Stomach (tissue), 9 donors: Measurements from ENCODE around the gene NOXA1. TPM values are rescaled to one million over a fixed set of nuclear protein-coding genes. Genes with fewer than 3 reads are reported as not detected.
"Not testable (repeated sequence)": the region's sequence is repeated elsewhere in the genome, so short reads cannot be mapped to it uniquely, and the experiment has no call there.

Source experiments
- DNase-seq, 2 donors: peaks; one replicate each; pipeline versions ENCODE4 v3.0.0 to v3.0.0-alpha.2; 2013 to 2019
- H3K27ac ChIP-seq, 5 donors: fragments of 200-600 bp in 4 of 5; sonication (generic) in 4 of 5; one replicate each; pipeline ENCODE4 v1.5.1; 2013 to 2019; ENCODE audit warnings: mild to moderate bottlenecking in 1 of 5, moderate library complexity in 1 of 5
- H3K27me3 ChIP-seq, 3 donors: fragments of 200-600 bp; sonication (generic); one replicate each; pipeline ENCODE4 v1.5.1; 2017 to 2019; ENCODE audit warnings: mixed run types in 1 of 3
- H3K36me3 ChIP-seq, 4 donors: fragments of 200-600 bp; sonication (generic); 1 replicate in 3 of 4; 2 replicates in 1 of 4; pipeline ENCODE4 v1.5.1; 2016 to 2019
- H3K4me1 ChIP-seq, 4 donors: fragments of 200-600 bp; sonication (generic); one replicate each; pipeline ENCODE4 v1.5.1; 2016 to 2019
- H3K4me3 ChIP-seq, 4 donors: fragments of 200-600 bp; sonication (generic) in 3 of 4; one replicate each; pipeline ENCODE4 v1.5.1; 2016 to 2019; ENCODE audit warnings: mild to moderate bottlenecking in 1 of 4
- H3K9me3 ChIP-seq, 4 donors: fragments of 200-600 bp; sonication (generic); one replicate each; pipeline ENCODE4 v1.5.1; 2016 to 2019
- EP300 ChIP-seq: sonication (generic); formaldehyde crosslinking; IDR thresholded peaks from one replicate; pipeline ENCODE4 v1.6.1; 2017; ENCODE audit warnings: antibody characterized with exemption
- POLR2A ChIP-seq, 4 donors: fragments of 450-650 bp; IDR thresholded peaks; one replicate each; pipeline ENCODE4 v1.6.1; 2016; ENCODE audit warnings: antibody characterized with exemption in 4 of 4, control low read depth in 2 of 4, mild to moderate bottlenecking in 1 of 4, moderate library complexity in 1 of 4
- POLR2AphosphoS5 ChIP-seq, 3 donors: sonication (generic); formaldehyde crosslinking; IDR thresholded peaks; one replicate each; pipeline ENCODE4 v1.6.1; 2016; ENCODE audit warnings: antibody characterized with exemption in 3 of 3
- WGBS, 5 donors: extraction: QIAGEN DNeasy Blood & Tissue Kit in 3 of 5; methylation state at CpG; one replicate each; pipeline versions ENCODE4 v1.1.5 to v1.1.7; 2013 to 2018; 5-methylcytosine and 5-hydroxymethylcytosine counted together
- intact Hi-C: fragments of 100-400 bp; cut with DNase I; formaldehyde crosslinking; loops from one replicate; pipeline ENCODE4 v1.15.1; 2023; ENCODE audit warnings: low total_unique reads
- polyA plus RNA-seq, 3 donors: library from polyadenylated mRNA; stranded (reverse); fragments of 200-250 nt; gene quantifications; one replicate each; pipeline ENCODE4 v1.2.3, GENCODE V29; 2013
- total RNA-seq, 5 donors: library from RNA; depleted of rRNA; stranded (reverse); fragments of >200 nt; gene quantifications; one replicate each; pipeline versions ENCODE4 v1.1.0 to v1.2.3, GENCODE V29; 2014 to 2016
- TF ChIP-seq, protein P1 (sequence below), 7 experiments: fragments of 450-650 bp in 4 of 7; fragments of 200-600 bp in 3 of 7; sonication (generic) in 3 of 7; IDR thresholded peaks; one replicate each; pipeline ENCODE4 v1.5.1; 2016 to 2019; ENCODE audit warnings: antibody characterized with exemption in 7 of 7, control low read depth in 2 of 7, mild to moderate bottlenecking in 1 of 7
- donor health status: healthy with polysubstance abuse.
- donor health status: Bipolar disorder and iron deficiency.
- donor health status: healthy.

Gene NOXA1
- total and polyA plus RNA-seq, 8 donors: 3.5 to 43.2 (median 14.7) TPM

DNA sequence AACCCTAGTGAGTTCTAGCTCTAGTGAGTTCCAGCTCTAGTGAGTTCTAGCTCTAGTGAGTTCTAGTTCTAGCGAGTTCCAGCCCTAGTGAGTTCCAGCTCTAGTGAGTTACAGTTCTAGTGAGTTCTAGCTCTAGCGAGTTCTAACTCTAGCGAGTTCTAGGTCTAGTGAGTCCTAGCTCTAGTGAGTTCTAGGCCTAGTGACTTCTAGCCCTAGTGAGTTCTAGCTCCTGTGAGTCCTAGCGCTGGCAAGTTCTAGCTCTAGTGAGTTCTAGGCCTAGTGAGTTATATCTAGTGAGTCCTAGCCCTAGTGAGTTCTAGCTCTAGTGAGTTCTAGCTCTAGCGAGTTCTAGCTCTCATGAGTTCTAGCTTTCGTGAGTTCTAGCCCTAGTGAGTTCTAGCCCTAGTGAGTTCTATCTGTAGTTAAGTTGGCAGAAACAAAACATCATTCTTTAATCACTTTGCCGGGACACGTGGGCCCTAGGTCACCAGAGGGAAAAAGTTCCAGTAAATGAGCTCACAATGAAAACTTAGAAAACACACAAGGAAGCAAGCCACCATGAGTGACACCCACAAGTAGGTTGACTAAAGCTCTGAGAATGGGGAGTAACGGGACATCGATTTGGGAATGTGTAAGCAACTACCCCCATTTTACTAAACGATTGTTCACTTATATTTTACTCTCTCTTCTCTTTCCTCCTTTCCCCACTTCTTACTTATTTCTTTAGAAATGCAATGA, 47.7 kb upstream of the NOXA1 start:
- 94 to 98% (median 97%) methylated on average over 11 of the region's 11 CpGs for WGBS, 5 donors
- peaks cover 0 to 36% (median 23%) of the 10 kb centered on the region in 4 donors for H3K36me3 ChIP-seq

DNA sequence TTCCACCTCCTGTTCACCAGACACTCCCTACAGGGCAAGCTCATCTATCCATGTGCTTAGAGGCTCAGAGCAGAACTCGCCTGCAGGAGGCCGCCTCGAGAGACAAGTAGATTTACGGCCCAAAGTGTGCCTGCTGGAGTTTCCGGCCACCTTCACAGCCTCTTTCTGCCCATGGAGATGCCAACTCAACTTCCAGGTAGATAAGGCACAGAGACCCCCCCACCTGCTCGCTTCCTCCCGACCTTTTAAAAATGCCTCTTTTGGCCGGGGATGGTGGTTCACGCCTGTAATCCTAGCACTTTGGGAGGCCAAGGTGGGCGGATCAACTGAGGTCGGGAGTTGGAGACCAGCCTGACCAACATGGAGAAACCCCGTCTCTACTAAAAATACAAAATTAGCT, 46.8 kb upstream of the NOXA1 start:
- Histone ChIP-seq H3K4me3 (no peak overlapping the region), H3K36me3 (peaks cover 0 to 36% (median 23%) of the 10 kb centered on the region in 4 donors), H3K27me3 (no peaks in the 10 kb centered on the region), H3K9me3 (no peaks in the 10 kb centered on the region), H3K27ac (no peak overlapping the region), H3K4me1 (peaks cover 0 to 2% (median 2%) of the 10 kb centered on the region in 4 donors)
- 93 to 97% (median 96%) methylated on average over 12 of the region's 12 CpGs for WGBS, 5 donors
- intact Hi-C loops: no loop called here
- no peak for DNase-seq
- no peak for TF ChIP-seq POLR2A (IDR thresholded peaks at IDR 0.05)
- TF ChIP-seq, protein P1, sequence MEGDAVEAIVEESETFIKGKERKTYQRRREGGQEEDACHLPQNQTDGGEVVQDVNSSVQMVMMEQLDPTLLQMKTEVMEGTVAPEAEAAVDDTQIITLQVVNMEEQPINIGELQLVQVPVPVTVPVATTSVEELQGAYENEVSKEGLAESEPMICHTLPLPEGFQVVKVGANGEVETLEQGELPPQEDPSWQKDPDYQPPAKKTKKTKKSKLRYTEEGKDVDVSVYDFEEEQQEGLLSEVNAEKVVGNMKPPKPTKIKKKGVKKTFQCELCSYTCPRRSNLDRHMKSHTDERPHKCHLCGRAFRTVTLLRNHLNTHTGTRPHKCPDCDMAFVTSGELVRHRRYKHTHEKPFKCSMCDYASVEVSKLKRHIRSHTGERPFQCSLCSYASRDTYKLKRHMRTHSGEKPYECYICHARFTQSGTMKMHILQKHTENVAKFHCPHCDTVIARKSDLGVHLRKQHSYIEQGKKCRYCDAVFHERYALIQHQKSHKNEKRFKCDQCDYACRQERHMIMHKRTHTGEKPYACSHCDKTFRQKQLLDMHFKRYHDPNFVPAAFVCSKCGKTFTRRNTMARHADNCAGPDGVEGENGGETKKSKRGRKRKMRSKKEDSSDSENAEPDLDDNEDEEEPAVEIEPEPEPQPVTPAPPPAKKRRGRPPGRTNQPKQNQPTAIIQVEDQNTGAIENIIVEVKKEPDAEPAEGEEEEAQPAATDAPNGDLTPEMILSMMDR (IDR thresholded peaks at IDR 0.05): no peak
- TF ChIP-seq POLR2AphosphoS5 (IDR thresholded peaks at IDR 0.05): no peak
- no peak for TF ChIP-seq EP300

More for the DNA sequence above, 47.7 kb upstream of the NOXA1 start:
- intact Hi-C loops: no loop called here
- H3K4me1 ChIP-seq: peaks cover 9 to 11% (median 10%) of the 10 kb centered on the region in 4 donors
- no peaks in the 10 kb centered on the region for H3K9me3 ChIP-seq
- TF ChIP-seq, protein P1 (IDR thresholded peaks at IDR 0.05): no peak
- TF ChIP-seq EP300 (no peak), POLR2A (IDR thresholded peaks at IDR 0.05) (no peak), POLR2AphosphoS5 (IDR thresholded peaks at IDR 0.05) (no peak)
- H3K27ac ChIP-seq: no peak overlapping the region
- no peak for DNase-seq
- H3K27me3 ChIP-seq: no peaks in the 10 kb centered on the region
- H3K4me3 ChIP-seq: no peak overlapping the region

DNA sequence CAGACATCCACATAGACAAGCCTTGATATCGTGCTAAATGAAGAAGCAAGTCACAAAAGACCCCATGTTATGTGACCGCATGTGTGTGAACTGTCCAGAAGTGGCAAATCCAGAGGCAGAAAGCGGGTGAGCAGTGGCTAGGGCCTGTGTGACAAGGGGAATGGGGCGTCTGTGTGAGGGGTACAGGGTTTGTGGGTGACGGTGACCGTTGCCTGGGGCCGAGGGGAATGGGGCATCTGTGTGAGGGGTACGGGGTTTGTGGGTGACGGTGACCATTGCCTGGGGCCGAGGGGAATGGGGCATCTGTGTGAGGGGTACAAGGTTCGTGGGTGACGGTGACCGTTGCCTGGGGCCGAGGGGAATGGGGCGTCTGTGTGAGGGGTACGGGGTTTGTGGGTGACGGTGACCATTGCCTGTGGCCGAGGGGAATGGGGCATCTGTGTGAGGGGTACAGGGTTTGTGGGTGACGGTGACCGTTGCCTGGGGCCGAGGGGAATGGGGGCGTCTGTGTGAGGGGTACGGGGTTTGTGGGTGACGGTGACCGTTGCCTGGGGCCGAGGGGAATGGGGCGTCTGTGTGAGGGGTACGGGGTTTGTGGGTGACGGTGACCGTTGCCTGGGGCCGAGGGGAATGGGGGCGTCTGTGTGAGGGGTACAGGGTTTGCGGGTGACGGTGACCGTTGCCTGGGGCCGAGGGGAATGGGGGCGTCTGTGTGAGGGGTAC, 44.3 kb upstream of the NOXA1 start:
- H3K36me3 ChIP-seq: peaks cover 0 to 28% (median 6%) of the 10 kb centered on the region in 4 donors
- H3K27me3 ChIP-seq, DNase-seq, H3K27ac ChIP-seq, intact Hi-C loops, H3K9me3 ChIP-seq, H3K4me1 ChIP-seq, H3K4me3 ChIP-seq: not testable (repeated sequence)
- WGBS, 5 donors: 83 to 94% (median 92%) methylated on average over 22 to 37 of the region's 37 CpGs

DNA sequence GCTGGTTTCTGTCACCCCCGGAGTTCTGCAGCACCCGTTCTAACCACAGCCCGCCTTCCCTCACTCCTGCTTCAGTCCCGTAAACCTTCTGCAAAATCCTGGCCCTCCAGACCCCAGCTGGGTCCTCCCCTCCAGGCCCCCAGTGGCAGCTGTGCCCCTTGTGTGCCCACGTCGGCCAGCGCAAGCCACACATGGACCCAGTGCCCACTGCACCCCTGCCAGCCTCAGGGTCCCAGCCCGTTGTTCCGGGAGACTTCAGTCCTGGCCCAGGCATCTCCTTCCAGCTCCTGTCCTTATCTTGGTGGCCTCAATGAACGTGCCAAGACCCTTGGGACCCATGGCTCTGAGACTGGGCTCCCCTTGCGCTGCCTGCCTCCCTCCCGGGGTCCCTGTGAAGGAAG, 43.4 kb upstream of the NOXA1 start:
- no peaks in the 10 kb centered on the region for H3K27me3 ChIP-seq
- H3K4me1 ChIP-seq: no peaks in the 10 kb centered on the region
- H3K36me3 ChIP-seq: peaks cover 0 to 18% (median under 1%) of the 10 kb centered on the region in 4 donors
- H3K4me3 ChIP-seq: no peak overlapping the region
- intact Hi-C loops: no loop called here
- no peak for DNase-seq
- TF ChIP-seq POLR2AphosphoS5 (IDR thresholded peaks at IDR 0.05) (no peak), EP300 (no peak), POLR2A (IDR thresholded peaks at IDR 0.05) (no peak)
- TF ChIP-seq, protein P1 (IDR thresholded peaks at IDR 0.05): no peak
- no peak overlapping the region for H3K27ac ChIP-seq
- 90 to 94% (median 91%) methylated on average over 12 of the region's 12 CpGs for WGBS, 5 donors
- no peaks in the 10 kb centered on the region for H3K9me3 ChIP-seq
